Mesendoderm (in vitro differentiated cells): Measurements from ENCODE around the gene C2orf76.

Experiments used
- DNase-seq: peaks from one replicate; pipeline ENCODE4 v3.0.0; 2013
- H2AK5ac ChIP-seq: 2 replicates; pipeline ENCODE4 v1.6.1; 2013; ENCODE audit warnings: low read length, inconsistent platforms
- H2BK120ac ChIP-seq: 2 replicates; pipeline ENCODE4 v1.6.1; 2013; ENCODE audit warnings: low read depth, mild to moderate bottlenecking, low read length, moderate library complexity, mixed read lengths
- H2BK15ac ChIP-seq: replicated peaks from 2 replicates; pipeline ENCODE4 v1.6.1; 2013; ENCODE audit warnings: low read depth, mild to moderate bottlenecking, moderate library complexity
- H2BK5ac ChIP-seq: 2 replicates; pipeline ENCODE4 v1.6.1; 2013; ENCODE audit warnings: low read length, inconsistent platforms
- H3K18ac ChIP-seq: 2 replicates; pipeline ENCODE4 v1.6.1; 2013; ENCODE audit warnings: mild to moderate bottlenecking, low read length, mixed read lengths
- H3K23ac ChIP-seq: one replicate; pipeline ENCODE4 v1.6.1; 2013; ENCODE audit warnings: low read length
- H3K27ac ChIP-seq: 2 replicates; pipeline ENCODE4 v1.5.1; 2013; ENCODE audit warnings: low read depth, mild to moderate bottlenecking, inconsistent platforms, low read length, moderate library complexity
- H3K27me3 ChIP-seq: 2 replicates; pipeline ENCODE4 v1.6.1; 2013; ENCODE audit warnings: low read length, control low read depth, mild to moderate bottlenecking, inconsistent platforms; ENCODE audit not compliant: insufficient read depth, poor library complexity
- H3K36me3 ChIP-seq: 2 replicates; pipeline ENCODE4 v1.6.1; 2013; ENCODE audit warnings: low read length, inconsistent platforms; ENCODE audit not compliant: control insufficient read depth, insufficient read depth
- H3K4ac ChIP-seq: one replicate; pipeline ENCODE4 v1.6.1; 2013; ENCODE audit warnings: low read depth, mild to moderate bottlenecking, low read length, moderate library complexity
- H3K4me1 ChIP-seq: 2 replicates; pipeline ENCODE4 v1.6.1; 2013; ENCODE audit warnings: low read depth, low read length, inconsistent platforms; ENCODE audit not compliant: control insufficient read depth
- H3K4me2 ChIP-seq: 2 replicates; pipeline ENCODE4 v1.6.1; 2013; ENCODE audit warnings: low read length
- H3K4me3 ChIP-seq: 2 replicates; pipeline ENCODE4 v1.5.1; 2013; ENCODE audit warnings: mild to moderate bottlenecking, low read length
- H3K56ac ChIP-seq: one replicate; pipeline ENCODE4 v1.6.1; 2013; ENCODE audit warnings: low read length
- H3K79me1 ChIP-seq: 2 replicates; pipeline ENCODE4 v1.6.1; 2013; ENCODE audit warnings: low read length, inconsistent platforms
- H3K79me2 ChIP-seq: 2 replicates; pipeline ENCODE4 v1.6.1; 2013; ENCODE audit warnings: mild to moderate bottlenecking, low read length; ENCODE audit not compliant: control insufficient read depth, insufficient read depth
- H3K9ac ChIP-seq: 2 replicates; pipeline ENCODE4 v1.6.1; 2013; ENCODE audit warnings: low read length, inconsistent platforms
- H4K5ac ChIP-seq: one replicate; pipeline ENCODE4 v1.6.1; 2013; ENCODE audit warnings: low read length
- H4K8ac ChIP-seq: one replicate; pipeline ENCODE4 v1.6.1; 2013; ENCODE audit warnings: low read depth, mild to moderate bottlenecking, control low read depth, low read length, moderate library complexity
- WGBS: extraction: QIAGEN DNeasy Blood & Tissue Kit; methylation state at CpG from one replicate; pipeline ENCODE4 v1.1.7; 2013; ENCODE audit warnings: low lambda C conversion rate, missing lambda C conversion rate; ENCODE audit not compliant: insufficient coverage; ENCODE audit errors: extremely low coverage; 5-methylcytosine and 5-hydroxymethylcytosine counted together

C2orf76 gene

GRCh38 chr2:119253760-119254600 lies 112.7 kb downstream of the C2orf76 start:
- no peak overlapping the region for H2BK120ac ChIP-seq
- H2BK5ac ChIP-seq = no peak overlapping the region
- H3K27ac ChIP-seq = no peak overlapping the region
- H3K4me1 ChIP-seq = peaks cover 4% of the 10 kb centered on the region
- WGBS = no CpG with 5 or more reads among the region's 14 CpGs
- H3K9ac ChIP-seq = no peak overlapping the region
- H4K5ac ChIP-seq = no peak overlapping the region
- H2AK5ac ChIP-seq = no peak overlapping the region
- no peaks in the 10 kb centered on the region for H3K79me2 ChIP-seq
- H3K4me3 ChIP-seq = no peak overlapping the region
- no peak overlapping the region for H3K18ac ChIP-seq
- H3K4ac ChIP-seq = no peak overlapping the region
- H3K36me3 ChIP-seq = peaks cover 2% of the 10 kb centered on the region
- no peak overlapping the region for H3K4me2 ChIP-seq
- DNase-seq = no peak
- no peaks in the 10 kb centered on the region for H3K27me3 ChIP-seq
- no peak overlapping the region for H3K23ac ChIP-seq
- H4K8ac ChIP-seq = no peak overlapping the region
- no peak overlapping the region for H2BK15ac ChIP-seq
- no peaks in the 10 kb centered on the region for H3K79me1 ChIP-seq
- H3K56ac ChIP-seq = no peak overlapping the region

- DNase-seq = no peak
- peaks cover 4% of the 10 kb centered on the region for H3K4me1 ChIP-seq
- H3K4ac ChIP-seq = no peak overlapping the region
- H3K4me3 ChIP-seq = no peak overlapping the region
- H4K5ac ChIP-seq = no peak overlapping the region
- H2BK15ac ChIP-seq = no peak overlapping the region
- no peak overlapping the region for H3K27ac ChIP-seq
- no peak overlapping the region for H2BK120ac ChIP-seq
- H2BK5ac ChIP-seq = no peak overlapping the region
- H3K4me2 ChIP-seq = no peak overlapping the region
- peaks cover 3% of the 10 kb centered on the region for H3K36me3 ChIP-seq
- H3K79me1 ChIP-seq = no peaks in the 10 kb centered on the region
- H4K8ac ChIP-seq = no peak overlapping the region
- H3K56ac ChIP-seq = no peak overlapping the region
- no peak overlapping the region for H3K23ac ChIP-seq
- no peak overlapping the region for H2AK5ac ChIP-seq
- no peak overlapping the region for H3K18ac ChIP-seq
- no peaks in the 10 kb centered on the region for H3K27me3 ChIP-seq
- H3K79me2 ChIP-seq = no peaks in the 10 kb centered on the region
- WGBS = no CpG with 5 or more reads among the region's 2 CpGs
- no peak overlapping the region for H3K9ac ChIP-seq
Measured at GRCh38 chr2:119253114-119253702, 113.4 kb downstream of the C2orf76 start.
